Measurements from ENCODE around the gene MMP27. TPM values are rescaled to one million over a fixed set of nuclear protein-coding genes. Genes with fewer than 3 reads are reported as not detected.

The MMP27 gene
- total and polyA plus RNA-seq, 8 donors: 0.09 TPM; not detected in 7

- WGBS, 2 donors: 65 to 75% methylated on average over 3 of the region's 3 CpGs
- Histone ChIP-seq H3K4me3 (no peak overlapping the region), H3K36me3 (no peaks in the 10 kb centered on the region), H3K9me3 (no peaks in the 10 kb centered on the region), H3K27ac (no peak overlapping the region), H3K4me1 (no peaks in the 10 kb centered on the region), H3K27me3 (no peaks in the 10 kb centered on the region)
- DNase-seq: no peak
- FAIRE-seq: no peak
- intact Hi-C loops (cut with DNase I): no loop called here
- ATAC-seq: no peak
- TF ChIP-seq CTCF (IDR thresholded peaks at IDR 0.05): no peak
Measured at GRCh38 chr11:102703826-102704493, 1.6 kb downstream of the MMP27 start.

GRCh38 chr11:102695201-102695600 lies 10.4 kb downstream of the MMP27 start:
- Histone ChIP-seq H3K27ac (no peak overlapping the region), H3K4me3 (no peak overlapping the region), H3K36me3 (no peaks in the 10 kb centered on the region), H3K9me3 (no peaks in the 10 kb centered on the region), H3K27me3 (no peaks in the 10 kb centered on the region), H3K4me1 (no peaks in the 10 kb centered on the region)
- intact Hi-C loops (cut with DNase I): no loop called here
- no peak for TF ChIP-seq CTCF (IDR thresholded peaks at IDR 0.05)
- no peak for FAIRE-seq
- ATAC-seq: no peak
- 62 to 80% methylated on average over 3 of the region's 3 CpGs for WGBS, 2 donors
- no peak for DNase-seq

- FAIRE-seq (no peak), ATAC-seq (no peak), DNase-seq (no peak)
- H3K4me3 ChIP-seq: no peak overlapping the region
- H3K4me1 ChIP-seq: no peaks in the 10 kb centered on the region
- intact Hi-C loops (cut with DNase I): no loop called here
- H3K27me3 ChIP-seq: peaks cover 0 to 4% (median 0%) of the 10 kb centered on the region in 4 donors
- no peaks in the 10 kb centered on the region for H3K9me3 ChIP-seq
- H3K27ac ChIP-seq: no peak overlapping the region
- 97 to 99% methylated on average over 2 of the region's 2 CpGs for WGBS, 2 donors
- TF ChIP-seq CTCF (IDR thresholded peaks at IDR 0.05): no peak
- no peaks in the 10 kb centered on the region for H3K36me3 ChIP-seq
Measured at GRCh38 chr11:102685754-102686153, 19.8 kb downstream of the MMP27 start.

- ATAC-seq (no peak), DNase-seq (no peak), FAIRE-seq (no peak)
- no peak for TF ChIP-seq CTCF (IDR thresholded peaks at IDR 0.05)
- intact Hi-C loops (cut with DNase I): no loop called here
- no peak overlapping the region for H3K4me3 ChIP-seq
- H3K36me3 ChIP-seq: no peaks in the 10 kb centered on the region
- H3K9me3 ChIP-seq: no peaks in the 10 kb centered on the region
- 63 to 70% methylated on average over 3 of the region's 3 CpGs for WGBS, 2 donors
- H3K27me3 ChIP-seq: peaks cover 0 to 4% (median 0%) of the 10 kb centered on the region in 4 donors
- no peak overlapping the region for H3K27ac ChIP-seq
- H3K4me1 ChIP-seq: no peaks in the 10 kb centered on the region
Measured at GRCh38 chr11:102685338-102685737, 20.2 kb downstream of the MMP27 start.

GRCh38 chr11:102683277-102683676 lies 22.3 kb downstream of the MMP27 start:
- Histone ChIP-seq H3K36me3 (no peaks in the 10 kb centered on the region), H3K9me3 (no peaks in the 10 kb centered on the region), H3K4me1 (no peaks in the 10 kb centered on the region), H3K27me3 (peaks cover 0 to 4% (median 0%) of the 10 kb centered on the region in 4 donors), H3K27ac (no peak overlapping the region), H3K4me3 (no peak overlapping the region)
- no peak for DNase-seq
- intact Hi-C loops (cut with DNase I): no loop called here
- no peak for TF ChIP-seq CTCF (IDR thresholded peaks at IDR 0.05)
- WGBS, 2 donors: 40 to 57% methylated on average over 4 of the region's 4 CpGs
- FAIRE-seq: no peak
- no peak for ATAC-seq
